T-helper 17 cell (primary cell): ENCODE results near the gene RBM15. TPM values are rescaled to one million over a fixed set of nuclear protein-coding genes. Genes with fewer than 3 reads are reported as not detected.
A peak's percentile ranks its signal among the peaks of the same experiment; 100 is the strongest.

Source experiments
- ATAC-seq: fragments of 150-1000 bp; cut with Tn5 transposase; 2 replicates; pipeline ENCODE4 v1.10.0; 2021; ENCODE audit warnings: mild to moderate bottlenecking, moderate library complexity
- DNase-seq, 3 donors: peaks; one replicate each; pipeline versions ENCODE4 v3.0.0 to v3.0.0-alpha.2; 2020 to 2021
- H3K9me3 ChIP-seq: one replicate; pipeline ENCODE4 v1.7.0; 2013; ENCODE audit warnings: low read length, mild to moderate bottlenecking; ENCODE audit not compliant: control insufficient read depth, poor library complexity, severe bottlenecking
- H3K27ac Mint-ChIP-seq: one replicate; pipeline ENCODE4 v1.8.0; 2022; ENCODE audit warnings: mild to moderate bottlenecking, moderate library complexity, mixed read lengths
- H3K27me3 Mint-ChIP-seq: one replicate; pipeline ENCODE4 v1.8.0; 2022; ENCODE audit warnings: mixed read lengths
- H3K36me3 Mint-ChIP-seq: one replicate; pipeline ENCODE4 v1.8.0; 2022; ENCODE audit warnings: low read depth, mixed read lengths
- H3K4me1 Mint-ChIP-seq: one replicate; pipeline ENCODE4 v1.8.0; 2022; ENCODE audit warnings: mild to moderate bottlenecking, mixed read lengths
- H3K4me3 Mint-ChIP-seq: one replicate; pipeline ENCODE4 v1.8.0; 2022; ENCODE audit warnings: mild to moderate bottlenecking, moderate library complexity, mixed read lengths
- total RNA-seq, 4 donors: library from RNA in 2 of 4; stranded (reverse) in 2 of 4; gene quantifications; one replicate each; pipeline ENCODE4 v1.2.3 and lab custom pipeline; 2022 to 2026

RBM15 gene, protein sequence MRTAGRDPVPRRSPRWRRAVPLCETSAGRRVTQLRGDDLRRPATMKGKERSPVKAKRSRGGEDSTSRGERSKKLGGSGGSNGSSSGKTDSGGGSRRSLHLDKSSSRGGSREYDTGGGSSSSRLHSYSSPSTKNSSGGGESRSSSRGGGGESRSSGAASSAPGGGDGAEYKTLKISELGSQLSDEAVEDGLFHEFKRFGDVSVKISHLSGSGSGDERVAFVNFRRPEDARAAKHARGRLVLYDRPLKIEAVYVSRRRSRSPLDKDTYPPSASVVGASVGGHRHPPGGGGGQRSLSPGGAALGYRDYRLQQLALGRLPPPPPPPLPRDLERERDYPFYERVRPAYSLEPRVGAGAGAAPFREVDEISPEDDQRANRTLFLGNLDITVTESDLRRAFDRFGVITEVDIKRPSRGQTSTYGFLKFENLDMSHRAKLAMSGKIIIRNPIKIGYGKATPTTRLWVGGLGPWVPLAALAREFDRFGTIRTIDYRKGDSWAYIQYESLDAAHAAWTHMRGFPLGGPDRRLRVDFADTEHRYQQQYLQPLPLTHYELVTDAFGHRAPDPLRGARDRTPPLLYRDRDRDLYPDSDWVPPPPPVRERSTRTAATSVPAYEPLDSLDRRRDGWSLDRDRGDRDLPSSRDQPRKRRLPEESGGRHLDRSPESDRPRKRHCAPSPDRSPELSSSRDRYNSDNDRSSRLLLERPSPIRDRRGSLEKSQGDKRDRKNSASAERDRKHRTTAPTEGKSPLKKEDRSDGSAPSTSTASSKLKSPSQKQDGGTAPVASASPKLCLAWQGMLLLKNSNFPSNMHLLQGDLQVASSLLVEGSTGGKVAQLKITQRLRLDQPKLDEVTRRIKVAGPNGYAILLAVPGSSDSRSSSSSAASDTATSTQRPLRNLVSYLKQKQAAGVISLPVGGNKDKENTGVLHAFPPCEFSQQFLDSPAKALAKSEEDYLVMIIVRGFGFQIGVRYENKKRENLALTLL
- total RNA-seq, result 10 to 100 TPM; 40.5 to 45.2 TPM
- 90.3 to 115 reads per million in 2 donors for total RNA-seq (lab: John Stamatoyannopoulos, UW)

- Mint-ChIP-seq H3K27ac (no peak within 1 kb of the TSS), H3K27me3 (no peaks in the 10 kb centered on the region), H3K36me3 (no peaks in the 10 kb centered on the region), H3K4me1 (peaks cover 33% of the 10 kb centered on the region), H3K4me3 (no peak within 1 kb of the TSS)
- ATAC-seq (peak; percentile 76), DNase-seq (peak; percentile 87 to 96 (median 89))
- H3K9me3 ChIP-seq, result no peaks in the 10 kb centered on the region
Measured at GRCh38 chr1:110338886-110339406, at the start of gene RBM15. TSS of gene RBM15 (plus strand) at chr1:110339377. CDS start at chr1:110339406, 29 bp downstream.

- no peak overlapping the region for H3K27ac Mint-ChIP-seq
- H3K36me3 Mint-ChIP-seq, result peaks cover 4% of the 10 kb centered on the region
- no peak for ATAC-seq
- H3K4me3 Mint-ChIP-seq, result no peak overlapping the region
- no peak for DNase-seq
- H3K4me1 Mint-ChIP-seq, result peaks cover 2% of the 10 kb centered on the region
- no peaks in the 10 kb centered on the region for H3K9me3 ChIP-seq
- no peaks in the 10 kb centered on the region for H3K27me3 Mint-ChIP-seq
Measured at GRCh38 chr1:110291241-110292030, 47.7 kb upstream of the RBM15 start.

DNA sequence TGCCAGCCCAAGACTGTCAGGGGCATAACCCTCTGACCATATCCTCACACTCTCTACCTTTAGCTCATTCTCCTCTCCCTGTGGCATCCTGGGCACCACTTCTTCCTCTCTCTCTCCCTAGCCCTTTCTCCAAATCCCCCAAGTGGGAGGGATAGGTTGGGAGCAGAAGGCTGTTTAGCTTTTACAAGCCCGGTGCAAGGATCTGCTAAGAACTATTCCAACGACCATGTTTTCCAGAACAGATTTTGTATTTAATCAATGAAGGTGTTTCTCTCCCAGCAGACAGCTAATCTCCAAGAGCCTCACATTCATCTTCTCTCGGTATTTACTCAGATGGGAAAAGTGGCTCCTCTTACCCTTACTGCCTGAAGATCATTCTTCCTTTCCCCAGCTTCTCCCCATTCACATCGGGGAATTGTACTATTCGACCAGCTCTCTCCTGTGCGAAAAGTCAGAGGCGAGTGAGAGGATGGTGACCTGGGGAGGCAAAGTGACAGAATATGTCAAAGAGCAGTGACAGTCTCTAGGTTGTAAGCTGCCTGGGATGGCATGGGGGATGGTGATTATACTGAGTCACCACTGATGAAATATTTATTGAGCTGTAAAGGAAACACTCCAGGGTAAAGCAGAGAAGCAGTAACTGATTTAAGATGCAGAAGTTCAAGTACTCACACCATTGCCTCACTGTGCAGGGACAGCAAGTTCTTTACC is 47.0 kb upstream of the RBM15 start:
- ATAC-seq (no peak), DNase-seq (no peak)
- no peaks in the 10 kb centered on the region for H3K9me3 ChIP-seq
- Mint-ChIP-seq H3K27ac (no peak overlapping the region), H3K4me1 (peaks cover 2% of the 10 kb centered on the region), H3K36me3 (peaks cover 4% of the 10 kb centered on the region), H3K27me3 (no peaks in the 10 kb centered on the region), H3K4me3 (no peak overlapping the region)

DNA sequence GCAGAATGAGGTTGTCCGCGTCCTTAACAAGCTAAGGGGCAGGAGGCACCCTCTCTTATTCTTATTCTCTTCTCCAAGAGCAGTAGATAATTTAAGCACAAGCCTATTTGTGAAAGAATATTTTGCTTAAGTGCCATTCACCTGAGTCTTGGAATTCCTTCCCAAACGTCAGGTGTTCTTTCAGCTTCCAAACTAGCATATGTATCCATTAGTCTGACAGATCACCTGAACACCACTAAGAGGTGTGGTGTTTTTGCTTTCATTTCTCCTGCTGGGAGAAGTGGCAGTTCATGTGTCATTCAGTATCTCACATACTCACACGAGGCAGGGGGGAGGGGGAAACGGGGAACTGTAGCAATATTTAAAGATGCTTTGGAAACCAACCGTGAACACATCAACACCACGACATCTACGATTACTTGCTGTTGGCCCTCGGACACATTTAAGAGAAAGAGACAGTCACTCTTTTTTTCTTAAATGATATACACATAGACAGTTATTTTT is 45.5 kb upstream of the RBM15 start:
- no peaks in the 10 kb centered on the region for H3K27me3 Mint-ChIP-seq
- H3K27ac Mint-ChIP-seq, result no peak overlapping the region
- H3K36me3 Mint-ChIP-seq, result peaks cover 4% of the 10 kb centered on the region
- ATAC-seq, result no peak
- peaks cover 2% of the 10 kb centered on the region for H3K4me1 Mint-ChIP-seq
- no peaks in the 10 kb centered on the region for H3K9me3 ChIP-seq
- no peak overlapping the region for H3K4me3 Mint-ChIP-seq
- DNase-seq, result no peak

DNA sequence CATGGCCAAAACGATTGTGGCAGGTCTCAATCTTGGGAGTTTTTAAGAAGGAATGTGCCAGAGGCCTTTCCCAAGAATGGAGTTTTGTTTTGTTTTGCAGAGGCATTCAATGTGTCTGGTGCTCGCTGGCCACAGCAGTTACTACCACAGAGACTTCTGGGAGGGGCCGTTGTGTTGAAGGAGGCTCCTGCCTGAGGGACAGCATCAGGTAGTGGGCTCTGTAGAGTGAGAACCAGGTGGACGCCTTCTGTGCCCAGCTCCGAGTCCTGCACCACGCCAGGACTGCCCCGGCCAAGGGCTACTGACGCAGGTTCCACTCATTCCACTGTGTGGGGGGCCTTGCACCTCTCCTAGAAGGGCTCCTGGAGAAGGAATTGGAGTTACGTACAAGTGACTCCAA is 44.9 kb upstream of the RBM15 start:
- no peak overlapping the region for H3K4me3 Mint-ChIP-seq
- DNase-seq (no peak), ATAC-seq (no peak)
- H3K36me3 Mint-ChIP-seq, result peaks cover 4% of the 10 kb centered on the region
- peaks cover 2% of the 10 kb centered on the region for H3K4me1 Mint-ChIP-seq
- H3K27me3 Mint-ChIP-seq, result no peaks in the 10 kb centered on the region
- no peak overlapping the region for H3K27ac Mint-ChIP-seq
- no peaks in the 10 kb centered on the region for H3K9me3 ChIP-seq

GRCh38 chr1:110298991-110299390 is 40.2 kb upstream of the RBM15 start:
- ATAC-seq (no peak), DNase-seq (no peak)
- no peak overlapping the region for H3K27ac Mint-ChIP-seq
- peaks cover 19% of the 10 kb centered on the region for H3K27me3 Mint-ChIP-seq
- H3K4me1 Mint-ChIP-seq, result peaks cover 2% of the 10 kb centered on the region
- no peak overlapping the region for H3K4me3 Mint-ChIP-seq
- no peaks in the 10 kb centered on the region for H3K9me3 ChIP-seq
- H3K36me3 Mint-ChIP-seq, result peaks cover 6% of the 10 kb centered on the region

GRCh38 chr1:110300412-110301085 is 38.6 kb upstream of the RBM15 start:
- Mint-ChIP-seq H3K27ac (no peak overlapping the region), H3K4me3 (no peak overlapping the region), H3K27me3 (peaks cover 27% of the 10 kb centered on the region), H3K36me3 (peaks cover 6% of the 10 kb centered on the region), H3K4me1 (peaks cover 1% of the 10 kb centered on the region)
- H3K9me3 ChIP-seq, result no peaks in the 10 kb centered on the region
- ATAC-seq (no peak), DNase-seq (no peak)

GRCh38 chr1:110302836-110303235 is 36.3 kb upstream of the RBM15 start:
- no peaks in the 10 kb centered on the region for H3K9me3 ChIP-seq
- ATAC-seq, result no peak
- no peak for DNase-seq
- Mint-ChIP-seq H3K4me1 (peaks cover 2% of the 10 kb centered on the region), H3K36me3 (peaks cover 8% of the 10 kb centered on the region), H3K27ac (no peak overlapping the region), H3K4me3 (no peak overlapping the region), H3K27me3 (peaks cover 36% of the 10 kb centered on the region)

- peaks cover 36% of the 10 kb centered on the region for H3K27me3 Mint-ChIP-seq
- DNase-seq (no peak), ATAC-seq (no peak)
- H3K27ac Mint-ChIP-seq, result no peak overlapping the region
- peaks cover 8% of the 10 kb centered on the region for H3K36me3 Mint-ChIP-seq
- H3K4me3 Mint-ChIP-seq, result no peak overlapping the region
- H3K4me1 Mint-ChIP-seq, result peaks cover 5% of the 10 kb centered on the region
- no peaks in the 10 kb centered on the region for H3K9me3 ChIP-seq
Measured at GRCh38 chr1:110305900-110306420, 33.2 kb upstream of the RBM15 start.

- peaks cover 5% of the 10 kb centered on the region for H3K4me1 Mint-ChIP-seq
- no peak for ATAC-seq
- H3K9me3 ChIP-seq, result no peaks in the 10 kb centered on the region
- H3K4me3 Mint-ChIP-seq, result no peak overlapping the region
- peaks cover 8% of the 10 kb centered on the region for H3K36me3 Mint-ChIP-seq
- DNase-seq, result no peak
- H3K27ac Mint-ChIP-seq, result no peak overlapping the region
- H3K27me3 Mint-ChIP-seq, result peaks cover 30% of the 10 kb centered on the region
Measured at GRCh38 chr1:110307239-110307974, 31.8 kb upstream of the RBM15 start.

DNA sequence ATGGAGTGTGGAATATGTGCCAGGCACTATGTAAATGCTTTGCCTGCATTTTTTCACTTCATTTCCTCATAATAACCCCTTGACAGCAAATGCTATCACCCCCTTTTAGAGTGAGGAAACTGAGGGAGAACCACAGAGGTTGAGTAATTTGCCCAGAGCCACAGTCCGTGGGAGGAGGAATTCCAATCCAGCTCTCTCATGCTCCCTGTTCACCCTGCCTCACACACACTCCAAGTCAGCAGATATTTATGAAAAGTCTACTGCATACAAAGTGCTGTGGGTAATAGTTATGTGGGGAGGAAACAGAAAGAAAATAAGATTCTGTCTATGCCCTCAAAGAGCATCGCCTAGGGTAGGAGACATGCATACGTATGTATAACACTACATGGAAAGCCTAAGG is 30.9 kb upstream of the RBM15 start:
- Mint-ChIP-seq H3K27ac (no peak overlapping the region), H3K36me3 (peaks cover 3% of the 10 kb centered on the region)

More for the DNA sequence above, 30.9 kb upstream of the RBM15 start:
- ATAC-seq (no peak), DNase-seq (no peak)
- H3K27me3 Mint-ChIP-seq, result peaks cover 22% of the 10 kb centered on the region
- H3K4me1 Mint-ChIP-seq, result peaks cover 9% of the 10 kb centered on the region
- H3K4me3 Mint-ChIP-seq, result no peak overlapping the region
- H3K9me3 ChIP-seq, result no peaks in the 10 kb centered on the region
